GM18519 (cell line): ENCODE data around the gene CASP7.

ENCODE experiments used
- ATAC-seq: cut with Tn5 transposase; IDR thresholded peaks from one replicate; pipeline ENCODE4 v1.9.1; 2021; ENCODE audit warnings: mild to moderate bottlenecking, moderate library complexity; ENCODE audit not compliant: unreplicated experiment, low FRiP score

CASP7 gene

DNA sequence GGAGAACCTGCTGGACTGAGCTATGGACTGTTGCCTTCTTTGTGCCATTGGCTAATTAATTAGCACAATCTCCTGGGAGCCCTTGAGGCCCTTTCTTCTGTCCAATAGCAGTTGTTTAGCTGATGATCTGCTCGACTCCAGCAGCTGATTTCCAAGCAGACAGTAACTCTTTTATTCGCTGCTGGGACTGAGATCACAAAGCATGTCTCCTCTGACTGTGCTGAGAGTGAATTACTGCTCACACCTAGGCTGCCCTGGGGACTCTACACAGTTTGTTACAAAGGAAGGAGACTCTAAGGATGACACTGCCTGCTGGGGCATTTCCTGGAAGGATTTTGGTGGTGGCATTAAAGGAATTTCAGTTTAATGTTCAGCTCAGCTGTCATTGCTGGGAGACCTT lies 31.4 kb downstream of the CASP7 start:
- ATAC-seq = no peak

GRCh38 chr10:113712024-113712423 lies 32.3 kb downstream of the CASP7 start:
- ATAC-seq = no peak

DNA sequence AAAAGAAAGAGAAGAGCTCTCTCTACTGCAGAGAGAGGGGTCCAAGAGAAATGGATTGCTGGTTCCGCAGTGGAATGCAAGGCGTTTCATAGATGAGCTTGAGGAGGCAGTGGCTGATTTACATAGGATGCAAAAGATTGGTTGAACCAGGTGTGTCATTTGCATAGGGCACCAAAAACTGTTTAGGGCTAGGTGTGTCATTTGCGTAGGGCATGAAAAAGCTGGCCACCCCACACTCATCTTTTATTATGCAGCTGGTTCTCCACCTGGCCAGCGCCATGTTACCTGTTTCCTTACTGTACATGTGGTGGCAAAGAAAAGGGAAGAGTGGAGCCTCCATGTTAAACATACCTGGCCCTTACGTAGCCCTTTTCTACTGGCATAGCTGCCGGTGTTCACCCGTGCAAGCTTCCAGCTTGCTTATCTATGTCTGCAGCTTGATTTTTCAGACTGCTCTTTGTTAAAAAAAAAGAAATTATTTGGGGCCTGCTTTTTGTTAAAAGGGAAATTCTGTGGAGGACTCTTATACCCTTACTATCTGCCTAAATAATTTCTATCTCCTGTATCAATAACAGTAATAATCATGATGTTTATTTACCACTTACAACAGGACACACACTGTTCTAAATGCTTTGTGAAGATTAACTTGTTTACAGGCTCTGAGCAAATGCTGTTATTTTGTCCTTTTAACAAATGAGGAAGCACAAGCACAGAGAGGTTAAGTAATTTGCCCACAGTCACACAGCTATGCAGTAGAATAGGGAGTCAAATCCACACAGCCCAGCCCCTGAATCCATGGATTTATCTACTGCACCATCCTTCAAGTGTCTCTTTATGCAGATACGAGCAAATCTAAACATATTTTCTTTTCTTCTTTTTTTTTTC lies 33.3 kb downstream of the CASP7 start:
- ATAC-seq = no peak

DNA sequence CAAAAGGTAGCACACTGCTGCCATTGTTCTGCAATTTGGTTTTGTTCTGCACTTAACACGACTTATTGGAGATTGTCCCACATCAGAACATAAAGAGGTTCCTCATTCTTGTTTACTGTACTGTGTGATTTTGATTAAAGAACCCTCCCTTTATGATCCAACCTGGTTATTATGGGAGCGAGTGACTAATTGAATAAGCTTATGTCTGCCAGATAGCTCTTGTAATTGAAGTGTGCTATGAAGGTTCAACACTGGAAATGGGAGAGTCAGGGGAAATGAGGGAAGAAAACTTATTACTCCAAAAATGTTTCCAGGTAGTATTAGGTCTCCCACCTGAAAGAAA lies 33.9 kb downstream of the CASP7 start:
- ATAC-seq = no peak

- no peak for ATAC-seq
These were observed 36.6 kb downstream of the CASP7 start for GRCh38 chr10:113716109-113716910.

DNA sequence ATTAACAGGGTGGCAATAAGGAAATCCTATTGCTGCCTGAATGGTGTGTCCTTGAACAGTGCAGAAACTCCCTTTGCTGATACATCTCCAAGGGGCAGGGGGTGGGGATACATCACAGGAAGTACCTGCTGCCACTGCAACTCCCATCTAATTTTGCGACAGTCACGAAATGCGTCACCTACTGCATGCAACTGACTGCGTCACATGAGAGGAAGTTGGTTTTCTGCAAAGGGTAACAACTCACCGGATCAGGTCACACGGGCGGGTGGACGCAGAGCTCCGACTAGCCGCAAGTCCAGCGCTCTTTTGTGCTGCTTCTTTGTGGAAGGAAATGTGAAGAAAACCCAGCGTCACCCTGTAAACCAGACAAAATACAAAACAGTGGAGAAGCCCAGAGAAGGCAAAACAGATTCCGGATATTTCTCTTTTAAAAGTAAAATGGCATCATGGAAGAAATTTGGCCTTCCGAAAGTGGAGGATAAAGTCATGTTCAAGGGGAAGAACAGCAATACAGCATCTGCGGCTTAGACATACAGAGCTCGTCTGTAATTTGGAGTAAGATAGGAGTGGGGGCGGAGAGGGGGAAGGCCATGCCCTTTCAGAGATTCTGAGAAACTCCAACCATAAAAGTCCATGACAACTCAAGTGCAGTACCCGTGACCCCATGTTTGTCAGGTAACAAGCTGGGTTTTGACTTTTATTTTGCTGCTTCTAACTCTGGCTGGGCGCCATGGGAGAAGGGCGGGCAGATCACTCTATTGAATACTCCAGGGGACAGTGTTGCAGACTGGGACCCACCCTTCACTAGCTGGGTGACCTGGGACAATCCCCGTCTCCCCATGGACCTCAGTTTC lies 39.5 kb downstream of the CASP7 start:
- ATAC-seq = no peak

DNA sequence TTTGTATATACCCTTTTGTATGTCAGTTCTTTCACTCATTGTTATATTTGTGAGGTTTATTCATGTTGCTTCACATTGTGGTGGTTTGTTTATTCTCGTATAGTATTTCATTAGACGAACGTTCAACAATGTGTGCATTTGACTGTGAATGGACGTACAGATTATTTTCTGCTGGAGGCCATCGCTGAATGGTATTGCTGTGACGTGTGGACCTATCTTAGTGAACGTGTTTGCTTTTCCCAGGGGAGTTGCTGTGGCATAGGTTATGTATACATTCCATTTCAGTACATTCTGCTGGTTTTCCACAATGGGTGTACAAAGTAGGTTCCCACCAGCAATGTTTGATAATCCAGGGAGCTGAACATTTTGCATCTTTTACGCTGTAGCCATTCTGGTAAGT lies 40.7 kb downstream of the CASP7 start:
- ATAC-seq = no peak

- no peak for ATAC-seq
These were observed 52.6 kb downstream of the CASP7 start for GRCh38 chr10:113732160-113732881.

- ATAC-seq = no peak
These were observed 53.3 kb downstream of the CASP7 start for GRCh38 chr10:113732966-113733365.

DNA sequence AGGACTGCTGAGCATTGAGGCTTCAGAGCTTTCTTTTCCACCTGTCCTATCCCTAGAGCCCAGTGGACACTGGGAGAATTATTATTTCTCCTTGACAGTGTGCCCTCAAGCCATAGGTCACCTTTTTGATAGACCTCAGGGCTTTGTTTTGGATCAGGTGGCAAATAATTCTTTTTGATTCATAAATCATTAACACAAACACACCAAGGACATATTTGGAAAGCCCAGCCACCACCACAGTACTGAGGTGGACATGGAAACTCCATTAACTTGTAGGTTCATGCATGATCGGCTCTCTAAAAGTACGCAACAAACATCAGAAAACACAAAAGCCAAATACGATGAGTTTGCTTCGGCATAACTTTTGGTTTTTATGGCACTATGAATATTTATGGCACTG lies 53.9 kb downstream of the CASP7 start:
- no peak for ATAC-seq

DNA sequence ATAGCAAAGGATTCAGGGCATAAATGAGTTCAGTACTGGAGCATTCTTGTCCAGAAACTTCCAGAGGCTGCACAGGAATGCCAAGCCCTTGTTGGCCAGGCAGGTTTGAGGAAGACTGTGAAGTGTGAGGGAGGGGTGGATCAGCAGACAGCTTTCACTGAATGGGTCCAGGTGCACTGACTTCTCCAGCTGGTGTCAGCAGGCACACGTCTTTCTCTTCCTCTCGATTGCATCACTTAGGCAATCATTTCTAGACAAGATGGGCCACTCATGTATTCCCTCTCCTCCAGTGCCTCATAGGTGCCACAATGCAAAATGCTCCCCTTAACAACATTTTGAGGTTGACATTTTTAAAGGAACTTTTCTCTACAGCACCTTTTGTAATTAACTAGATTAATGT lies 56.2 kb downstream of the CASP7 start:
- ATAC-seq = no peak

GRCh38 chr10:113736576-113736975 lies 56.9 kb downstream of the CASP7 start:
- no peak for ATAC-seq

DNA sequence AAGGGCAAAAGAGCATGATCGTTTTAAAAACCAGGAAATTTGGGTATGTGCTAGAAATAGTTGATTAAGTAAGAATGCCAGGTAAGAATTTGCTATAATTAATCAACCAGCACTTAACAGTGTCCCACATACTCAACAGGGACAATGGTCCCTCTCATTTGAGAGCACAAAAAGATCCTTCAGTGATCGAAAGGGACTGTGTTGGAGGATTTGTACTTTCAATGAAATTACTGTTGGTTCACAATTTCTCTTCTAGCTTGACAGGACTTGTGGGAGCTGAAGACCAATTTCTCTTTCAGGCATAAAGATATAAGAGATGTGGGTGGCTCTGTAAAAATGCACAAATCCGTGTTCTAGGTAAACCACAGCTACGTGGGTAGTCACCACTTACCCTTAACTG lies 59.3 kb downstream of the CASP7 start:
- no peak for ATAC-seq

- no peak for ATAC-seq
These were observed 59.9 kb downstream of the CASP7 start for GRCh38 chr10:113739577-113739976.

- no peak for ATAC-seq
These were observed 61.1 kb downstream of the CASP7 start for GRCh38 chr10:113740850-113741249.

GRCh38 chr10:113742466-113742865 lies 62.8 kb downstream of the CASP7 start:
- ATAC-seq = no peak

GRCh38 chr10:113743594-113743993 lies 63.9 kb downstream of the CASP7 start:
- ATAC-seq = no peak

- no peak for ATAC-seq
These were observed 65.7 kb downstream of the CASP7 start for GRCh38 chr10:113745374-113745773.

DNA sequence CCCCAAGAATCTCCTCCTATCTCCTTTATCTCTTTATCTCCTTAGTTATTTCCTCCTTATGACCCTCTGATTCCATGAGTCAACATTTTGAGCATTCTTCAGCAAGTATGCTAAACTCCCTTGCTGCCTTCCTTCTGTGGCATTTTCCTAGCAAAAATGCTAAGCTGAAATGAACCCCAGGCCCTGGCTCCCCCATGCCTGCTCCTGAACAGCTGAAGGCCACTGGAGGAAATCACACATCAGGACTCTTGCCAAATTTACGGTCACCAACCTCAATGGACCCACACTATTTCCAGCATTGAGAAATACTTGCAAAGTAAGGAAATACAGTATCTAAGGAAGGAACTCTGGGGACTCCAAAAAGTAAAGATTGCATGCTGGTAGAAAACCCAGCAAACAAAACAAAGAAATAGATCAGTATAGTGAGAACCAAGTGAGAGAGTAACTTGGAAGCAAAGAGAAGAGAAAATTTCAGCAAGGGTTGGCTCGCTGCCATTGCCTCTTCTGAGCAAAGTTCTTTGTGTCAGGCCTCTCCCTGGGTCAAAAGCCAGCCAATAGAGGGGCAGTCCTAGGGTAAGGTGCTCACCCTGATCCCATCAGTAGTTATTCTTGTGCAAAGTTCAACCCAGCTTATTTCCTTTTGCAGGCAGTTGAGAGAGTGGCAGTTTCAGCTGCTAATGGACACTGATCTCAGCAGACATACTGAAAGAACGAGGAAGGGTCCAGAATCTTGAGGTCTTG lies 66.7 kb downstream of the CASP7 start:
- no peak for ATAC-seq
